Stimulated activated CD8-positive, alpha-beta memory T cell treated with anti-CD3 and anti-CD28 coated beads, Interleukin-4, amount 100 ng/mL, for 1 hour (primary cell): ENCODE measurements around the gene KIAA1549.

Experiments used
- DNase-seq, 2 donors: peaks; one replicate each; pipeline ENCODE4 v3.0.0-alpha.2; 2020; ENCODE audit warnings: low read depth in 2 of 2, low spot score in 1 of 2

KIAA1549 gene

GRCh38 chr7:138911007-138911406 lies 70.2 kb downstream of the KIAA1549 start:
- DNase-seq = no peak

- no peak for DNase-seq
These were observed 73.3 kb downstream of the KIAA1549 start for GRCh38 chr7:138907850-138908249.

- no peak for DNase-seq
These were observed 73.9 kb downstream of the KIAA1549 start for GRCh38 chr7:138907201-138907847.

DNA sequence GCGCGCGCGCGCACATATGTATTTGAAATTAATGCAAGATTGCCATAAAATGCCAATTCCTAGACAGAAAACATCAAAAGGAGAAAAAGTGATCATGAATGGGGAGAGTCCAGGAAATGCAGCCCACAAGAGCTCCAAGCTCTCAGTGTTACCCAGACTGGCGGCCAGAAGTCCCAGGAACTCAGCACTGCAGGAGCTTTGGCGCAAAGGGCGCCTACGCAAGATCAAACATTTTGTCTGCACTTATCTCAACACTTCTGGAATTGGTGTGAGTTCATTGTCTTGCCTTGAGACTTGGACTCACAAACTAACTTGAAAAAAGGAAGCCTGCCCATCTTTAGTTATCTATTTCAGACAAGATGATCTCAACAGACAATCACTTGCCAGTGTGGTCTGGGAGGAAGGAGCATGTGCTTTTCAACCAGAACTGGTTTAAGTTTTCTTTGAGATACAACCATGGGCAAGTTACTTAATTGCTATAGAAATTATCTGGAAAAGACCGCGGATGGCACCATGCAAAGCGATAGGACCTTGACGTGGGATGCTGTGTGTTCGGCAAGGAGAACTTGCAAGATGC lies 77.2 kb downstream of the KIAA1549 start:
- DNase-seq = no peak

- DNase-seq = peak in 1 of 2 donors; percentile 40
These were observed 77.9 kb downstream of the KIAA1549 start for GRCh38 chr7:138903186-138903820.

GRCh38 chr7:138902161-138902560 lies 79.0 kb downstream of the KIAA1549 start:
- DNase-seq = no peak

GRCh38 chr7:138900035-138900828 lies 81.0 kb downstream of the KIAA1549 start:
- no peak for DNase-seq

DNA sequence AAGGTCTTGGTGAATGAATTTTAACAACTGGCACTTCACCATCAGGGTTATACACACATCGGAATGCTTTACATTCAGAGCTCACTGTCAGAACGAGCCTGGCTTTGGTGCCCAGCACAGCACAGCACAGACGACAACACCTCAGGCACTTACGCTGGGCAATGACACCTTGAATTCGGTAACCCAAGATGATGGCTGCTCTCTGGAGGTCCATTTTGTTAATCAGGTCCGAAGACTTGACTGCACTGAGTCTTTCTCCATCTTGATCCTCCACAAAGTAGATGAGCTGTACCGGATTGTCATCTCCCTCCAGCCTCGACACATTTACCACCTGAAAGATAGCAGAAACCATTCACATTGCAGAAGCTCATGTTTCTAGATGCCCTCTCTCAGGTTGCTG lies 82.4 kb downstream of the KIAA1549 start:
- no peak for DNase-seq

DNA sequence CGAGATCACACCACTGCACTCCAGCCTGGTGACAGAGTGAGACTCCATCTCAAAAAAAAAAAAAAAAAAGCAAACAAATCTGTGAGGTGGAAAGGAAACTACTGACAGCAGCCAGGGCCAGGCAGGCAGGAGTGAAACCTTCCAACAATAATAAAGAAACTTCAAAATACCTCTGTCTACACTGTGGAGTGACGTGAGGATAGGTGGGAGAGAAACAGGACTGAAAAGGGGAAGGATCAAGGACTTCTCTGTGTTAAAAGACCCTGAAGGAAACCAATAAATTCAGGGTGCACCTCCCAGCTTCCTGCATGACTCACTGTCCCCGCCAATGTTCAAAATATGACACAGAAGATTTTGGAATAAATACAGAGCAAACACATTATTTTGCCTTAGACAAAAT lies 82.9 kb downstream of the KIAA1549 start:
- DNase-seq = no peak

DNA sequence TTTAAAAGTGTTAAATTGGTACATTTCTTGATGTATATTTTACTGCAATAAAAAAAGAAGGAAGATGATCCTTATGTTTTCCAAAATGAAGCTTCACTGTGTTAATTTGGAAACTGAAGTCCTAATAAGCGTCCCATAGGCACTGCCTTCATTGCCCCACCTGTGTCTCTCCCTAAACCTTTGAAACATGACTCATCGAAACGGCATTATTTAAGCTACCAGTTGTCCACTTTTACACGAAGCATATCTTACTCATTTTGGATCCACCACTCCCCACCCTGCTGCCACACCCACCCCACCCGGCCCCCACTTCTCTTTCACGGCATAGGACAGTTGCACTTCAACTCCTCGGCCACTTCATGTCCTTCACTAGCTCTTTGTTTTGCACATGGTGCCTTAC lies 85.5 kb downstream of the KIAA1549 start:
- DNase-seq = no peak

DNA sequence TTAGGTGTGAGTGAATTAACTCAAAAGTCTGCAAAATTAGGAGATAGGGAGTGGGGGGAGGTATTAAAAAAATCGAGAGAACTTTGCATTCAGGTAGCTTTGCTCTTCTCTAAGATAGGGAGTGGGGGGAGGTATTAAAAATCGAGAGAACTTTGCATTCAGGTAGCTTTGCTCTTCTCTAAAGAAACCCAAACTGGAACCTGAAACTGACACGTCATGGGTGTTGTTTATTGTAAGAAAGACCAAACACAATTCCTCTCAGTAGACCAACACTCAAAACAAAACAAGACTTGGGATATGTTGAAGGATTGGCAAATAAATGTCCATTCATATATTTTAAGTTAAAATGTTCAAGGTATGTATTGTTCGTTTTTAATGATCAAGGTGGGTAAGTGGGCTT lies 87.9 kb downstream of the KIAA1549 start:
- no peak for DNase-seq

GRCh38 chr7:138892812-138893211 lies 88.4 kb downstream of the KIAA1549 start:
- DNase-seq = no peak

GRCh38 chr7:138892006-138892630 lies 89.1 kb downstream of the KIAA1549 start:
- DNase-seq = no peak

DNA sequence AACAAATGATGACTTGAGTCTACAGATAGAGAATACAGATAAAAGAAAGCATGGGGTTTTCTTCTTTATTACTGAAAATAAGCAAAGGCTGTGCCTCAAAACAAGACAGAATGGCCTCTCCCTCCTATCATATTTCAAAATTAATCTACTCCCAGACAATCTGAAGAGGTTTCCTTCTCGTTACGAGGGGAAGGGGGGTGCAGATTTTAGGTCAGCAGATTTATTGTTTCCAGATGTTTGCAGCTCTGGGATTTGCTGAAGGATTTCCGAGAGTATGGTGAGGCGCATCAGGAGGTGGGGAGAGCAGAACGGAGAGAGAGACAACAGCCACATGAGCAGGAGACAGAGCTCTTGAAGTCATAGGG lies 89.8 kb downstream of the KIAA1549 start:
- DNase-seq = no peak

DNA sequence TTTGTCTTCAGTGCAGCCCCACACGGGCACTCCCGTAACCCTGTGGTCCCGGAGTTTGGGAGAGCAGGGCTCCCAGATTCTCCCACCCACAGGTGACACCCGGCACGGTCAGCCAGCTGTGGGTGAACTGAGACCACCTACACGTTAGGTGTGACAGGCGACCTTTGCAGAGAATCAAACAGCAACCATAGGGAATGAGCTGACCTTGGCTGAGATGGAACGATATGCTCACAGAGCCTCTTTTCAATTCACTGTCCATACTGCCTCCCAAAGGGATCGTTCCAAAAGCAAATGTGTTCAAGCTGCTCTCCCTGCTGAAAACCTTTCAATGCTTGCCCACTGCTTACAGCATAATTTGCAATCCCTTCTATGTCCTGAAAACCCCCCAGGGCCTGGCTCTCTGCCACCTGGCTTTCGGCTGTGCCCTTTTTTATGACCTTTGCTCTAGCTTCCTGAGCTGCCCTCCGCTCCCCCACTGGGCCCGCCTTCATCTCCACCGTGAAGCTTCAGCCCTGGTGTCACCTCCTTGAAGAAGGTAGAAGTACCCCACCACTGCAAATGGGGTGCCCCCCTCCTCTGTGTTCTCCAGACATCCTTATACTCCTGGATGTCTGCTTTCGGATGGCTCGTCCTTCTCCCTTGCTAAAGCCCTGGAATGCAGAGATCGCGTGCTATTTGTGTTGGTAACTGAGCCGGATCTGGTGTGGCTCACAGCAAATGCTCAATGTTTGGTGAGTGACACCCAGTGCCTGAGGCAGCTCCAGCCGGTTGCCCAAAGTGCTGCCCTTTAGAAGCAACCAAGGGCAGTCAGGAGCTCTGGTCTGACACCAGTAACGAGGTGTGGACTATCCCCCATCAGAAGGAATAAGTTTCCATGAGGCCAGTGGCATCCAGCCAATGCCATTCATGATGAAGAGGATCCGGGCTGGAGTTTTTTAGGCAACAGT lies 90.4 kb downstream of the KIAA1549 start:
- no peak for DNase-seq

- no peak for DNase-seq
These were observed 91.3 kb downstream of the KIAA1549 start for GRCh38 chr7:138889582-138890498.

- no peak for DNase-seq
These were observed 93.1 kb downstream of the KIAA1549 start for GRCh38 chr7:138887872-138888656.

GRCh38 chr7:138887085-138887710 lies 94.0 kb downstream of the KIAA1549 start:
- DNase-seq = no peak
